Activated B cell treated with CpG ODN at 0.5 μM for 24 hours (primary cell): ENCODE results near the gene ZNF555. TPM values are rescaled to one million over a fixed set of nuclear protein-coding genes. Genes with fewer than 3 reads are reported as not detected.
"Not testable (repeated sequence)": the region's sequence is repeated elsewhere in the genome, so short reads cannot be mapped to it uniquely, and the experiment has no call there.

ENCODE experiments used
- ATAC-seq: fragments of 200-7000 bp; cut with Tn5 transposase; one replicate; pipeline ENCODE4 v1.10.0; 2021; ENCODE audit warnings: low read depth, mild to moderate bottlenecking, moderate library complexity
- CTCF ChIA-PET: fragments of 350-600 bp; sonication (Branson Sonifier 250); formaldehyde crosslinking; loops from one replicate; lab custom pipeline; 2021; ENCODE audit warnings: antibody characterized with exemption; lab: Charles Lee
- POLR2A ChIA-PET: fragments of 350-600 bp; sonication (Branson Sonifier 250); formaldehyde crosslinking; loops from one replicate; lab custom pipeline; 2021; ENCODE audit warnings: antibody characterized with exemption; lab: Charles Lee
- DNase-seq: peaks from one replicate; pipeline ENCODE4 v3.0.0; 2022
- H3K27ac Mint-ChIP-seq: one replicate; pipeline ENCODE4 v1.8.0; 2020; ENCODE audit warnings: mixed read lengths
- H3K27me3 Mint-ChIP-seq: one replicate; pipeline ENCODE4 v1.8.0; 2021; ENCODE audit warnings: mixed read lengths
- H3K36me3 Mint-ChIP-seq: one replicate; pipeline ENCODE4 v1.8.0; 2021; ENCODE audit warnings: low read depth, mixed read lengths
- H3K4me1 Mint-ChIP-seq: one replicate; pipeline ENCODE4 v1.8.0; 2021; ENCODE audit warnings: mixed read lengths
- H3K4me3 Mint-ChIP-seq: one replicate; pipeline ENCODE4 v1.8.0; 2020; ENCODE audit warnings: mild to moderate bottlenecking, mixed read lengths
- H3K9me3 Mint-ChIP-seq: one replicate; pipeline ENCODE4 v1.8.0; 2020; ENCODE audit warnings: mixed read lengths
- intact Hi-C: fragments of 100-400 bp; cut with micrococcal nuclease; formaldehyde crosslinking; loops from one replicate; pipeline ENCODE4 v1.15.1; 2024
- total RNA-seq: library from RNA; stranded (reverse); gene quantifications from 2 replicates; pipeline ENCODE4 v1.2.3, GENCODE V29; 2022
- TF ChIP-seq, protein P1 (sequence below): fragments of 200-600 bp; IDR thresholded peaks from one replicate; pipeline ENCODE4 v1.8.0; 2022; ENCODE audit warnings: antibody characterized with exemption, mild to moderate bottlenecking

The ZNF555 gene
- total RNA-seq, 1 donor from 2014 or later = 8.4 TPM

DNA sequence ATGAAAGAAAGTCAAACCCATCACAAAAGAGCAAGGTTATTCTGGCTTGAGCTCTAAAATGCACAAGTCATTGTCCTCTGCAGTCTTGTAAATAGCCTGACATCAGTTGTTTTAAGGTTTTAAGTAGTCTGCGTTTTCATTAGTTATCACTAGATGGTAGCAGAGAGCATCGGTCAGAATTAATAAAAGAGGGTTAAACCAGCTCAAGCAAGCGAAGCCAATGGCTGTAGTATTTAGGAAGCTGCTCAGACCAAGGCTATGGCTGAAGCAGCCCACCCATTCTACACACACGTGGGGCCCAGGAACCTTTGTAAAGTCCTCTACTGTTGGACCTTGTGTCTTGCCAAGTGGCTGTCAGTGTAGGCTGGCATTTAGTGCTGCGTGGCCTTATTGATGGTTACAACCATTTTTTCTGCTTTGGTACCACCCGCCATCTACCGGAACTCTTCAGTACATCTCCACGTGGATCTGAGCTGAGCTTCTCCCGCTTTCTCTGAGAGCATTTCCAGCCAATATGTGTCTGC, 46.2 kb downstream of the ZNF555 start:
- ChIA-PET CTCF (interaction anchor here (0.6 to 2.5 kb wide), 9 partner anchors 11 to 239 kb away, joined by 3 to 15 read pairs (median 4); partner anchors contain the start of gene ZNF57), POLR2A (interaction anchor here (0.6 to 3.5 kb wide), 5 partner anchors 13 to 239 kb away, joined by 3 to 17 read pairs (median 4); partner anchors contain the start of gene ZNF57)
- no peaks in the 10 kb centered on the region for H3K27me3 Mint-ChIP-seq
- TF ChIP-seq, protein P1, sequence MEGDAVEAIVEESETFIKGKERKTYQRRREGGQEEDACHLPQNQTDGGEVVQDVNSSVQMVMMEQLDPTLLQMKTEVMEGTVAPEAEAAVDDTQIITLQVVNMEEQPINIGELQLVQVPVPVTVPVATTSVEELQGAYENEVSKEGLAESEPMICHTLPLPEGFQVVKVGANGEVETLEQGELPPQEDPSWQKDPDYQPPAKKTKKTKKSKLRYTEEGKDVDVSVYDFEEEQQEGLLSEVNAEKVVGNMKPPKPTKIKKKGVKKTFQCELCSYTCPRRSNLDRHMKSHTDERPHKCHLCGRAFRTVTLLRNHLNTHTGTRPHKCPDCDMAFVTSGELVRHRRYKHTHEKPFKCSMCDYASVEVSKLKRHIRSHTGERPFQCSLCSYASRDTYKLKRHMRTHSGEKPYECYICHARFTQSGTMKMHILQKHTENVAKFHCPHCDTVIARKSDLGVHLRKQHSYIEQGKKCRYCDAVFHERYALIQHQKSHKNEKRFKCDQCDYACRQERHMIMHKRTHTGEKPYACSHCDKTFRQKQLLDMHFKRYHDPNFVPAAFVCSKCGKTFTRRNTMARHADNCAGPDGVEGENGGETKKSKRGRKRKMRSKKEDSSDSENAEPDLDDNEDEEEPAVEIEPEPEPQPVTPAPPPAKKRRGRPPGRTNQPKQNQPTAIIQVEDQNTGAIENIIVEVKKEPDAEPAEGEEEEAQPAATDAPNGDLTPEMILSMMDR = no peak
- intact Hi-C loops = loop anchor here (1.0 to 2.0 kb wide), 5 partner anchors 13 to 276 kb away; partner anchors contain the start of gene ZNF57
- peak; percentile 65 for ATAC-seq
- H3K4me3 Mint-ChIP-seq = peak overlapping the region; percentile 24
- H3K27ac Mint-ChIP-seq = peak overlapping the region; percentile 81
- no peaks in the 10 kb centered on the region for H3K9me3 Mint-ChIP-seq
- H3K4me1 Mint-ChIP-seq = peaks cover 20% of the 10 kb centered on the region
- DNase-seq = peak; percentile 20
- no peaks in the 10 kb centered on the region for H3K36me3 Mint-ChIP-seq

DNA sequence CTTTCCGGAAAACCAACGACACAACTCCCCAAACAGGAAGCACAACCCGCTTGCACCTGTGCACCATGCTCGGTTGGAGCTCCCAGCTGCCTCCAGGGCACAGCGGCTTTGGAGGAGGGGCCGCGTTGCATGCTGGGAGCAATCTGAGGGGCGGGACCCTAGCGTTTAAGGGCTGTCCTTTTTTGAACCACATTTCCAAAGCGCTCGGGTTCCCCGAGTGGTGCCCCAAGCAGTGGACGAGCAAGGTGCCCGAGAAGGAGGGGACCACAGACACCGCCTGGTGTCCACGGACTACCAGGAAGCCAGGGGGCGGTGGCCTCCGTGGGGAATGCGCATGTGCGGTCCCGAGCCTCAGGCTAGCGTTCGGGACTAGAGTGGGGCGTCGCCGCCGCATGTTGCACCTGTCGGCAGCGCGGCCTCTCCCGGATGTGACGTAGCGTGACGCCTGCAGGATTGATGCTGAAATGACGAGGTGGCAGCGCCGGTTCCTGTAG, 47.5 kb downstream of the ZNF555 start:
- Mint-ChIP-seq H3K36me3 (no peaks in the 10 kb centered on the region), H3K4me3 (peak overlapping the region; percentile 69), H3K9me3 (no peaks in the 10 kb centered on the region), H3K27ac (peak overlapping the region; percentile 81), H3K4me1 (peaks cover 20% of the 10 kb centered on the region), H3K27me3 (no peaks in the 10 kb centered on the region)
- ChIA-PET POLR2A (interaction anchor here (0.5 to 3.5 kb wide), 5 partner anchors 12 to 723 kb away, joined by 4 to 17 read pairs (median 6); partner anchors contain the start of genes GADD45B and ZNF57), CTCF (interaction anchor here (0.6 to 2.5 kb wide), 4 partner anchors 215 to 295 kb away, joined by 3 to 15 read pairs (median 10); no protein-coding TSS in a partner anchor)
- TF ChIP-seq, protein P1 = no peak
- DNase-seq (peak; percentile 42), ATAC-seq (peak; percentile 60)
- intact Hi-C loops = loop anchor here (2.0 kb wide), 1 partner anchor 56 kb away; the partner anchor contains the start of gene ZNF77

DNA sequence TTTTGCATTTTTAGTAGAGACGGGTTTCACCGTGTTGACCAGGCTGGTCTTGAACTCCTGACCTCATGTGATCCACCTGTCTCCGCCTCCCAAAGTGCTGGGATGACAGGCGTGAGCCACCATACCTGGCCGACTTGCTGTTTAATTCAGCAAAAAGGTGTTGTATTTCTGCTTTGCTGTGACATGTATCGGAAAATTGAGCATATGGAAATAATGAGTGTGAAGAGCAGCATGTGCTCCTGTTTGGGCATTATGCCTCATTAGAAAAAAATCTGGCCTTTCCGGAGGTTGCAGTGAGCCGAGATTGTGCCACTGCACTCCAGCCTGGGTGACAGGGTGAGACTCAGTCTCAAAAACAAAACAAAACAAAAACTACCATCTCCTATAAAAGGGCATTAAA, 49.3 kb downstream of the ZNF555 start:
- ATAC-seq, DNase-seq, intact Hi-C loops, H3K27ac Mint-ChIP-seq, H3K27me3 Mint-ChIP-seq, H3K4me3 Mint-ChIP-seq, H3K9me3 Mint-ChIP-seq, H3K36me3 Mint-ChIP-seq, CTCF ChIA-PET: not testable (repeated sequence)
- peaks cover 20% of the 10 kb centered on the region for H3K4me1 Mint-ChIP-seq
- POLR2A ChIA-PET = interaction anchor here (3.5 kb wide), 1 partner anchor 10 kb away, joined by 17 read pairs; the partner anchor contains the start of gene ZNF57

DNA sequence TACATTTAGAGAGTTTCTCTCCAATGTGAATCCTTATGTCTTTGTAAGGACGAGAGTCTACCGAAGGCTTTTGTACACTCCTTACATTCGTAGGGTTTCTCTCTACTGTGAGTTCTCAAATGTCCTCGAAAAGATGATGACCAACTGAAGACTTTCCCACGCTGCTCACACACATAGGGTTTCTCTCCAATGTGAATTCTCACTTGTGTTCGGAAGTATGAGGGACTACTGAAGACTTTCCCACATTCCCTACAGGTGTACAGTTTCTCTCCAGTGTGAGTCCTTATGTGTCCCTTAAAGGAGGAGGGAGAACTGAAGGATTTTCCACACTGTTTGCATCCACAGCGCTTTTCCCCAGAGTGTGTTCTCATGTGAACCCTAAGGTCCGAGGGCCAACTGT, 55.4 kb downstream of the ZNF555 start:
- peaks cover 6% of the 10 kb centered on the region for H3K36me3 Mint-ChIP-seq
- TF ChIP-seq, protein P1 = no peak
- ChIA-PET POLR2A (no interaction called here), CTCF (no interaction called here)
- peaks cover 7% of the 10 kb centered on the region for H3K9me3 Mint-ChIP-seq
- ATAC-seq (no peak), DNase-seq (no peak)
- peaks cover 8% of the 10 kb centered on the region for H3K4me1 Mint-ChIP-seq
- H3K4me3 Mint-ChIP-seq = no peak overlapping the region
- intact Hi-C loops = no loop called here
- H3K27me3 Mint-ChIP-seq = no peaks in the 10 kb centered on the region
- H3K27ac Mint-ChIP-seq = no peak overlapping the region

DNA sequence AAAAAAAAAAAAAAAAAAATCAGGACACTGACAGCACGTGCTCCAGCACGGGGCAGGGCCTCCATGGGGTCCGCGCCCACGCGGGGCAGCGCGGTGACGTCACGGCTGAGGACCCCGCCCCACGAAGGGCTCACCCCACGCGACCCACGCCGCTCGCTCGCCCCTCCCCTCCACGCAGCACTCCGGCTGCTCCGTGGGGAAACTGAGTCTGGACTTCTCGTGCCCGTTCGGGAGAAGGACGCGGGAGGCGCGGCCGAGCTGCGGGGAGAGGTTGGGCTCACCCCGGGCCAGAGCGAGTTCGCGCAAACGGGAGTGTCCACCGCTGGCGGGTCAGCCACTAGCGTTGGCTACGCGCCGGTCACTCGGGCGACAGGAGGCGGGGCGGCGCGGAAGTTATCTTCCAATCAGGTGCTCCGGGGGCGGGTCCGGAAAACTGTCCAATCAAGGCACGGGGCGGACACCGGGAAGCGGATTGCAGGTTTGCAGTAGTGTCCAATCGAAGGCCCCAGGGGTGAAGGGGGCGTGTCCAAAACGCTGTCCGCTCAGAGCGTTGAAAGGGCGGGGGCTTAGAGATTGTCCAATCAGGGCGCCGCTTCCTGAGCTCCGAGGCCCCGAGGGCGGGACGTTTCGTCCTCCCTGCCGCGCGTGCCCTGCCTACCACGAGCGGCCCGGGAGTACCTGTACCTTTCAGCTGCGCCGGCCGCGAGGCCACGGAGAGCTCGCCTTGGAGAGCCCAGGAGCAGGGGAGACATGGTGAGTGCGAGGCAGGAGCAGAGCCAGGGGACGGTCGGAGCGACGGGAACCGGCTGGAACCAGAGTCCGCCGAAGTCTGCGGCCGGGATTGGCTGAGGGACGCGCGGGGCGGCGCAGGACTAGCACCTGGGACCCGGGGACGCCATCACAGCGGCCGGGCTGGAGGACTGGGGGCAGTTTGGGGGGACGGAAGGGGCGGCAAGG, 59.3 kb downstream of the ZNF555 start, which contains the start of gene ZNF57:
ZNF57 (plus strand) TSS at position 633 of the 957 bp plus-strand sequence; CDS start at position 751, 118 bp downstream.
- H3K27ac Mint-ChIP-seq = peak within 1 kb of the TSS; percentile 87
- CTCF ChIA-PET = interaction anchor here (0.9 kb wide), 1 partner anchor 13 kb away, joined by 4 read pairs; no protein-coding TSS in a partner anchor
- H3K36me3 Mint-ChIP-seq = peaks cover 6% of the 10 kb centered on the region
- H3K4me3 Mint-ChIP-seq = peak within 1 kb of the TSS; percentile 99
- POLR2A ChIA-PET = interaction anchor here (0.5 to 3.0 kb wide), 15 partner anchors 12 to 842 kb away, joined by 3 to 17 read pairs (median 3); partner anchors contain the start of genes GADD45B, TLE6 and ZNF555
- DNase-seq (peak; percentile 89), ATAC-seq (peak; percentile 99)
- TF ChIP-seq, protein P1 = no peak
- peaks cover 7% of the 10 kb centered on the region for H3K9me3 Mint-ChIP-seq
- H3K27me3 Mint-ChIP-seq = no peaks in the 10 kb centered on the region
- H3K4me1 Mint-ChIP-seq = peaks cover 10% of the 10 kb centered on the region
- intact Hi-C loops = loop anchor here (1.0 to 5.0 kb wide), 5 partner anchors 13 to 862 kb away; partner anchors contain the start of genes APBA3, MRPL54 and ZNF555
